C4-2B (cell line): ENCODE measurements around the gene ASH1L.

Source experiments
- CTCF ChIP-seq: fragments of 450-650 bp; conservative IDR thresholded peaks from 2 replicates; pipeline ENCODE4 v1.5.1; 2017; ENCODE audit warnings: mild to moderate bottlenecking
- ZFX ChIP-seq: fragments of 450-650 bp; IDR thresholded peaks from 2 replicates; pipeline ENCODE4 v1.6.1; 2017

- TF ChIP-seq CTCF, result no peak
- no peak for TF ChIP-seq ZFX
Measured at GRCh38 chr1:155325603-155325893, 237.1 kb downstream of the ASH1L start.
